Loucy (cell line): ENCODE results near the gene PTCD1.

Experiments used
- CTCF ChIP-seq: fragments of 200-600 bp; sonication (generic); conservative IDR thresholded peaks from 2 replicates; pipeline ENCODE4 v1.5.1; 2014; ENCODE audit warnings: mild to moderate bottlenecking, antibody characterized with exemption, low read length
- EZH2phosphoT487 ChIP-seq: fragments of 200-600 bp; IDR thresholded peaks from 2 replicates; pipeline ENCODE4 v1.6.1; 2018; ENCODE audit warnings: antibody characterized with exemption, mild to moderate bottlenecking, moderate library complexity, borderline replicate concordance

DNA sequence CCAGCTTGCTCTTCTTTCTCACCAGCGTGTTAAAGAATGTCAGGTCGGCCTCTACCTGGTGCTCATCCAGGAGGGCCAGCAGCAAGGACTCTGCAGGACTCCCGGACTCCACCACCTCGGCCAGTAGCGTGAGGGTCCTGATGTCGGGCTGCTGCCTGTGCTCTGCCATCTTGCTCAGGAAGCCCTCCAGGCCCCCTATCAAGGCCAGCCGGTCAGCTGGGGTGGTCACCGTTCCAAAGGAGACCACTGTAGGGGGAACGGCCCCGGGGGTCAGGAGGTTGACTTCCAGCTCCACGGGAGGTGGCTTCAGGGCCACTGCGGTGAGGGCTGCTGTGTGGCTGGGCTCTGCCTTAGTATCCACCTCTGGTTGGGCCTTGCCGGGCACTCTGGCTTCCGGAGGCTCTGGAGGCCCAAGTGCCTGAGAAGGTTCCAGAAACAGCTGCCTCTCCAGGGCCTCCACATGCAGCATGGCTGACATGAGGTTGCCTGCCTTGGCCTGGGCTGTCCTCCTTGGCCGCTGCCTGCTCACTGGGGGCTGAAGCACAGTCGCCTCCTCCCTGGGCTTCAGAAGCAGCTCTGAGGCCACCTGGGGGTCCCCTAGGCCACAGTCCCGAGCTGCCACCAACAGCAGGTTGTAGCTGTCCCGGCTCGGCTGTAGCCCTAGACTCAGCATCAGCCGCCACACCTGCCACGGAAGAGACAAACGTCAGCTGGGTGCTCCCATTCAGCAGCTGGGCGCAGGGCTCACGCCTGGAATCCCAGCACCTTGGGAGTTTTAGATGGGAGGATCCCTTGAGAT, 13.5 kb downstream of the PTCD1 start:
- TF ChIP-seq CTCF = no peak
- TF ChIP-seq EZH2phosphoT487 = no peak
